Stomach (tissue), 4 donors: Measurements from ENCODE around the gene SLC22A15.

Experiments used
- EP300 ChIP-seq: sonication (generic); formaldehyde crosslinking; IDR thresholded peaks from one replicate; pipeline ENCODE4 v1.6.1; 2017; ENCODE audit warnings: antibody characterized with exemption
- TF ChIP-seq, protein P1 (sequence below), 7 experiments: fragments of 450-650 bp in 4 of 7; fragments of 200-600 bp in 3 of 7; sonication (generic) in 3 of 7; IDR thresholded peaks; one replicate each; pipeline ENCODE4 v1.5.1; 2016 to 2019; ENCODE audit warnings: antibody characterized with exemption in 7 of 7, control low read depth in 2 of 7, mild to moderate bottlenecking in 1 of 7

DNA sequence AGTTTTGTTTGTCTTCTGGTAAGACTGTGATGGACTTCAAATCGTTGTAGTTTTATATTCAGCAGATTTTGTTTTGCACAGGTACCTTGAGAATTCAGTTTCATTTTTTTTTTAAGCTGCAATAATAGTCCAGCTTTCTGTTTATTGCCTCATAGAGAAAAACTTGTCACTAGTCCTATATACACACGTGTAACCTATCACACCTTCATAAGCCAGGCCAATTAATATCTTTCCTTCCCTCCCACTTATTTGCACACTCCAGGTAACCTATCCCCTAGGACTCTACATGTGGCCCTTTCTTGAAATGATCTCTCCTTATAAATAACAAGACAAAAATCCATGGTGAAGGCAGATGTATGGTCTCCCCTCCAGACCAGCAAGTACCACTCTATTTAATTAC, 62.4 kb downstream of the SLC22A15 start:
- TF ChIP-seq, protein P1, sequence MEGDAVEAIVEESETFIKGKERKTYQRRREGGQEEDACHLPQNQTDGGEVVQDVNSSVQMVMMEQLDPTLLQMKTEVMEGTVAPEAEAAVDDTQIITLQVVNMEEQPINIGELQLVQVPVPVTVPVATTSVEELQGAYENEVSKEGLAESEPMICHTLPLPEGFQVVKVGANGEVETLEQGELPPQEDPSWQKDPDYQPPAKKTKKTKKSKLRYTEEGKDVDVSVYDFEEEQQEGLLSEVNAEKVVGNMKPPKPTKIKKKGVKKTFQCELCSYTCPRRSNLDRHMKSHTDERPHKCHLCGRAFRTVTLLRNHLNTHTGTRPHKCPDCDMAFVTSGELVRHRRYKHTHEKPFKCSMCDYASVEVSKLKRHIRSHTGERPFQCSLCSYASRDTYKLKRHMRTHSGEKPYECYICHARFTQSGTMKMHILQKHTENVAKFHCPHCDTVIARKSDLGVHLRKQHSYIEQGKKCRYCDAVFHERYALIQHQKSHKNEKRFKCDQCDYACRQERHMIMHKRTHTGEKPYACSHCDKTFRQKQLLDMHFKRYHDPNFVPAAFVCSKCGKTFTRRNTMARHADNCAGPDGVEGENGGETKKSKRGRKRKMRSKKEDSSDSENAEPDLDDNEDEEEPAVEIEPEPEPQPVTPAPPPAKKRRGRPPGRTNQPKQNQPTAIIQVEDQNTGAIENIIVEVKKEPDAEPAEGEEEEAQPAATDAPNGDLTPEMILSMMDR (IDR thresholded peaks at IDR 0.05) = no peak
- no peak for TF ChIP-seq EP300
